Kidney epithelial cell (primary cell): ENCODE results near the gene SEMA4D. TPM values are rescaled to one million over a fixed set of nuclear protein-coding genes. Genes with fewer than 3 reads are reported as not detected.
"Not testable (repeated sequence)": the region's sequence is repeated elsewhere in the genome, so short reads cannot be mapped to it uniquely, and the experiment has no call there.

Experiments
- DNase-seq: peaks from one replicate; pipeline ENCODE4 v3.0.0-alpha.2; 2010; ENCODE audit warnings: low read depth
- H3K27me3 ChIP-seq: 2 replicates; pipeline ENCODE4 v1.6.0; 2011; ENCODE audit warnings: low read length; ENCODE audit not compliant: control insufficient read depth, insufficient read depth
- H3K36me3 ChIP-seq: 2 replicates; pipeline ENCODE4 v1.5.1; 2011; ENCODE audit warnings: low read length; ENCODE audit not compliant: control insufficient read depth, insufficient read depth
- H3K4me3 ChIP-seq: 2 replicates; pipeline ENCODE4 v1.5.1; 2011; ENCODE audit warnings: low read depth, mild to moderate bottlenecking, control low read depth, low read length
- CTCF ChIP-seq: IDR thresholded peaks from 2 replicates; pipeline ENCODE4 v1.5.1; 2011; ENCODE audit warnings: mild to moderate bottlenecking, moderate library complexity, low read length, control low read depth, inconsistent platforms; ENCODE audit not compliant: insufficient read depth, poor library complexity, severe bottlenecking
- total RNA-seq: library from RNA; depleted of rRNA; stranded (reverse); fragments of >200 nt; gene quantifications from 2 replicates; pipeline ENCODE4 v1.2.3, GENCODE V29; 2015

The SEMA4D gene
- total RNA-seq, 1 donor from 2014 or later: 30.7 TPM

- Histone ChIP-seq H3K4me3 (no peak overlapping the region), H3K27me3 (no peaks in the 10 kb centered on the region), H3K36me3 (no peaks in the 10 kb centered on the region)
- TF ChIP-seq CTCF: no peak
- no peak for DNase-seq
Measured at GRCh38 chr9:89474939-89475338, 23.0 kb downstream of the SEMA4D start.

GRCh38 chr9:89473762-89474469 lies 24.0 kb downstream of the SEMA4D start:
- H3K36me3 ChIP-seq: no peaks in the 10 kb centered on the region
- TF ChIP-seq CTCF: no peak
- DNase-seq: no peak
- no peaks in the 10 kb centered on the region for H3K27me3 ChIP-seq
- no peak overlapping the region for H3K4me3 ChIP-seq

- not testable (repeated sequence) for H3K27me3 ChIP-seq
Measured at GRCh38 chr9:89471796-89472320, 26.1 kb downstream of the SEMA4D start.

GRCh38 chr9:89471390-89471789 lies 26.5 kb downstream of the SEMA4D start:
- Histone ChIP-seq H3K27me3 (no peaks in the 10 kb centered on the region), H3K4me3 (no peak overlapping the region), H3K36me3 (no peaks in the 10 kb centered on the region)
- TF ChIP-seq CTCF: no peak
- no peak for DNase-seq

More at GRCh38 chr9:89471796-89472320, 26.1 kb downstream of the SEMA4D start:
- not testable (repeated sequence) for H3K4me3 ChIP-seq, H3K36me3 ChIP-seq, DNase-seq

GRCh38 chr9:89470224-89470839 lies 27.6 kb downstream of the SEMA4D start:
- no peak for TF ChIP-seq CTCF
- no peaks in the 10 kb centered on the region for H3K27me3 ChIP-seq
- H3K36me3 ChIP-seq: no peaks in the 10 kb centered on the region
- H3K4me3 ChIP-seq: no peak overlapping the region
- DNase-seq: no peak

GRCh38 chr9:89469003-89469402 lies 28.9 kb downstream of the SEMA4D start:
- TF ChIP-seq CTCF: no peak
- no peaks in the 10 kb centered on the region for H3K36me3 ChIP-seq
- H3K27me3 ChIP-seq: no peaks in the 10 kb centered on the region
- no peak for DNase-seq
- H3K4me3 ChIP-seq: no peak overlapping the region
